HG02885 (cell line): ENCODE data around the gene TMEM114.

Source experiments
- ATAC-seq: cut with Tn5 transposase; IDR thresholded peaks from one replicate; pipeline ENCODE4 v1.9.1; 2021; ENCODE audit warnings: mild to moderate bottlenecking; ENCODE audit not compliant: unreplicated experiment, poor library complexity

Gene TMEM114

DNA sequence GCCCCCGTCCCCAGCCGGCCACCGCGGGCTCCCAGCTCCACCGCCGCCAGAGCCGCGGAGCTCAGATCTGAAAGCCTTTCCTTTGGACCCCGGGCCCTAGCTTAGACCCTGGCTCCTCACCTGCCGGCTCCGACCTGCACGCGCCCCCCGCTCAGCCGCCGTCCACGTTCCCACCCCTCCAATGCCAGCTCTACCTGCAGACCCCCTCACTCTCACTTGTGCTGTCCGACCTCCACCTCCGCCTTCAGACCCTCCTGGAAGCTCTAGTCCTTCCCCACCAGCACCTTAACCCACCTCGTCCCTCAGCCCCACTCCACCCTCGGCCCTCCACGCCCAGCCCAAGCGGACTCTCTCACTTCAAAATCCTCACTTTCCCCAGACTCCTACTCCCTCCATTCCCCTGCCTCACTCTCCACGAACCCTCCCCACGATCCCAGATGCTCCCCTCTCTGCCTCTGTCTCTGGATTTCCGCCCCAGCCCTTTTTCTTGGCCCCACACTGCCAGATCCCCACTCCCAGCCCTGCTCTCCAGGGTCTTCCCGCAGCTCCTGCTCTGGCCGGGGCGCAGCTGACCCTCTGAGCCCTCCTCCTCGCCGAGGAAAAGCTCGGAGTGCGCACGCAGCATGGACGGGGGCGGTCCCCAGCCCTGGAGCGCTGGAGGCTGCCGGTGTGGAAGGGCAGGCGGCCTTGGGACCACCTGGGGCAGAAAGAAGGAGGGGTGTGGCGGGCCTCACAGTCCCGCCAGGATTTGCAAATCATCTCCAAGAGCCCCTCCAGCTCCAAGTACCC lies at the start of gene TMEM114:
Gene TMEM114 (minus strand): TSS at position 612 of the 789 bp plus-strand sequence. CDS start 673 bp downstream, outside the sequence.
- ATAC-seq = no peak

DNA sequence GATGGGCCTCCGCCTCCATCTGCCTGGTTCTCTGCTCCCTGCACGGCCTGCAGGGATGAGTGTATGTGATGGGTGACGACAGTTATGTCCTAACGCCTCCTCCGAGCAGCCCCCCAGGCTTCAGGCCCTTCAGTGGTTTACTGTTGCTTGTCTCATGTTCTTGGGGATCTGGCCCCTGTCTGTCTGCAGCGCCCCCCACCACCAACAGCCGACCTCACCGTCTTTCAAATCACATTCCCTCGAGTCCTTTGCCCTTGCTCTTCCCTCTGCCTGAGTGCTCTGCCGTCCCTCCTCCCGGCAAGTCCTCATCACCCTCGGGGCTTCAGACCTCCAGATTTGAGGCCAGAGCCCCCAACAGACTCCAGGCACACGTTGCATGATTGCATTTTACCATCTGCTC lies 49.4 kb upstream of the TMEM114 start:
- no peak for ATAC-seq

DNA sequence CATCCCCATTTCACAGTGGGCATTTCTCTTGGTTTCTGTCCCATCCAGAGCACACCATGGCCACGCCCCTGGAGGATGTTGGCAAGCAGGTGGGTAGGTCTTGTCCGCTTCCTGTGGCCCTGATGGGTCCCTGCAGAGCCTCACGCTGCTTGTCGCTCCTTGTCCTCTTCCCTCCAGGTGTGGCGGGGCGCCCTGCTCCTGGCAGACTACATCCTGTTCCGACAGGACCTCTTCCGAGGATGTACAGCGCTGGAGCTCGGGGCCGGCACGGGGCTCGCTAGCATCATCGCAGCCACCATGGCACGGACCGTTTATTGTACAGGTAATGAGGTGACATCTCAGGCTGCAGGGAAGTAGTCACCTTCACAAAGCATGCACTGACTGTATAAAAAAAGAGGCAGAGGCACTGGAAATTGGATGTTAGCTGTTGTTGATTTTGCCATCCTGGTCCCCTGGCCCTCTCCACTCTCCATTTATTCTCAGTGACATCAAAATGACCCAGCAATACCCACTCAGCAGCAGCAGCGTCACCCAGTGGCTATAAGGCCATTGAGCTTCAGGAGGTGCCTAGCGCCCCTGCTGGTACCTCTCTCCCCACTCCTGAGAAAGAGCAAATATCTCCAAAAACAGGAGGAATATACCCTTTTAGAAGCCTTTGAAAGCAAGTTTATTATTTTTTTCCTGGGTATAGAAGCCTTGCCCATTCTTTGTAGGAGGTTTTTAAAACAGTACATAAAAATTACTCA lies 44.9 kb upstream of the TMEM114 start:
- no peak for ATAC-seq

DNA sequence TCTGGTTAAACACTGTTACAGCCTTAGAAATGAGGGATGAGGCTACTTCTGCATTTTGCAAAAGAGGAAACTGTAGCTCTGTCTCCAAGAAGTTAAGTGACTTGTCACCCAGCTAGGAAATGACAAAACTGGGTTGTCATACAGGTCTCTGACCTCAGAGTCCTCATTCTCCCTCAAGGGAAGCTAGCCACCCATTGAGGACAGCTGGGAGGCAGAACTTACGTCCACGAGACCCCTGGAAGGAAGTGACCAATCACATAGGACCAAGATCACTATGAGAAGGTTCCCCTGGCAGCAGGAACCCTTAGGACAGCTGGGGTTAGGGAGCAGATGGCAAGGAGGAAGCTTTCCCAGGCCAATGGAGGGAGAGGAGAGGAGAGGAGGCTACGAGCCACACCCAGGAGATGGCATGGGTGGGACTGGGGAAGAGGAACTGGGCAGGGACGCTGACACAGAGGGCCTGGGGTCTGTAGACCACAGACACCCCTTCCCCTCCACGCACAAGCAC lies 42.4 kb upstream of the TMEM114 start:
- ATAC-seq = no peak

DNA sequence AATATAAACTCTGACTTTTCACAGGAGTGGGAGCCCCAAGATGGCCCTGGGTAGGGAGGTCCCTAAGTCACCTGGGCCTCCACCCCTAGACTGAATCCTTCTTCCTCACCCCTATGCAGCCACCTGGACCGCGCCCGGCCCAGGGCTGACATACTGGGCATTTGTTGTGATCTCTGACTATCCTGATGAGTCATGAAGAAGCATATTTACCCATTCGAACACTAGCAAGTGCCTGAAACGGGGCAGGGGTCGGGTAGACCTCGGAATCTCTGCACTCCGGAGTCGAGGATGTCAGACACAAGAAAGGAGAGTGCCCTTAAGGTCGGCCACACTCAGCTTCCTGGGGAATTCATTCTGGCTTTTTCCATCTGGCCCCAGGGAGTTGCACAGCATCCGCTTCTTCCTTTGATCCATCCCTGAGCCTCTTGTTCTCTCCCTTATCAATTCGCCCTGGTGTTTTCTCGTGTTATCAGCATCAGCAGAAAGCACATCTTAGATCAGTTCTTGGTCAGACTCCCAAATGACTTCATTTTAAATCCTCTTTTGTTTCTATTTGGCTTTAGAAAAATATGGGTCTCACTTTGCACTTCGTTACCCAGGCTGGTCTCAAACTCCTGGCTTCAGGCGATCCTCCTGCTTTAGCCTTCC lies 41.6 kb upstream of the TMEM114 start:
- no peak for ATAC-seq

GRCh38 chr16:8631373-8631772 lies 41.1 kb upstream of the TMEM114 start:
- no peak for ATAC-seq

DNA sequence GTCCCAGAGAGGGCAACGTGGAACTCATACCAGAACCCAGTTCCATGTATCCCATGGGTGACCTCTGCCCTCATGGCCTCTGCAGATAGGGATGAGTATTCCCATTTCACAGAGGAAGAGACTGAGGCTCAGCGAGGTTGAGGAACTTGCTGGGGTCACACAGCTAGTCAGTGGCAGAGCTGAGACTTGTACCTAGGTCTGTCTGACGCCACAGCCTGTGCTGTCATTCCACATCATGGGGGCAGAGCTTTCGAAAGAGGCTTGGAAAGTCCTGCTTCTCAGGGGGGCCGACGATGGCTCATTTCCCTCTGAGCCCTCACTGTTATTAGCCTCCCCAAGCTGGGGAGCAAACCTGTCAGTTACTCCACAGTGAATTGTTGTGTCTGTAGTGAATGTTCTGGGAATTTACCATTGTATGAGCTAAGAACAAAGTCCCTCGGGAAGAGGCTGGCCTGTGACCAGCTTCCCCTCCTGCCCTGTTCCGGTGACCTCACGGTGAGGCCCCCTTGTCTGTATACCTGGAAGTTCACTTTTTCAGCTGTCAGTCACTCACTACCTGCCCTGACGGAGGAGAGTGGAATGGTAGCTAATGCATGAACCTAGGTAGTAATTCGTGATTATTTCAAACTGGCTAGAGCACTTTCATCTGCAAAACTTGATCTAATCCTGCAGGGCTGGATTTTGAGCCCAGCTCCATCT lies 40.1 kb upstream of the TMEM114 start:
- ATAC-seq = no peak

GRCh38 chr16:8628981-8629725 lies 38.8 kb upstream of the TMEM114 start:
- ATAC-seq = no peak

GRCh38 chr16:8627456-8627855 lies 37.1 kb upstream of the TMEM114 start:
- no peak for ATAC-seq

DNA sequence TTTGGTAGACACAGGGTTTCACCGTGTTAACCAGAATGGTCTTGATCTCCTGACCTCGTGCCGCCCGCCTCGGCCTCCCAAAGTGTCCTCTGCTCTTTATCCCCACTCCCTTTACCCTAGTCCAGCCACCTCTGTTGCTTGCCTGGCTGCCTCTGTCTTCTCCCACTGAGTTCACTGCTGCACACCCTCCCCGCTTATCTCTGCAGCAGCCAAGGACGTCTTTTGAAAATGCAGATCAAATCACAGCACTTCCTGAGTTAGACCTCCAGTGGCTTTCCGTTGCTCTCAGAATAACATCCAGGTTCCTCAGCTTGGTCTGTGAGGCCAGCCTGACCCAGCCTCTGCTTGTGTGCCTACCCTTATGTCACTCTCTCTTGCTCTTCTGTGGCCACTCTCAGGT lies 36.6 kb upstream of the TMEM114 start:
- ATAC-seq = no peak

DNA sequence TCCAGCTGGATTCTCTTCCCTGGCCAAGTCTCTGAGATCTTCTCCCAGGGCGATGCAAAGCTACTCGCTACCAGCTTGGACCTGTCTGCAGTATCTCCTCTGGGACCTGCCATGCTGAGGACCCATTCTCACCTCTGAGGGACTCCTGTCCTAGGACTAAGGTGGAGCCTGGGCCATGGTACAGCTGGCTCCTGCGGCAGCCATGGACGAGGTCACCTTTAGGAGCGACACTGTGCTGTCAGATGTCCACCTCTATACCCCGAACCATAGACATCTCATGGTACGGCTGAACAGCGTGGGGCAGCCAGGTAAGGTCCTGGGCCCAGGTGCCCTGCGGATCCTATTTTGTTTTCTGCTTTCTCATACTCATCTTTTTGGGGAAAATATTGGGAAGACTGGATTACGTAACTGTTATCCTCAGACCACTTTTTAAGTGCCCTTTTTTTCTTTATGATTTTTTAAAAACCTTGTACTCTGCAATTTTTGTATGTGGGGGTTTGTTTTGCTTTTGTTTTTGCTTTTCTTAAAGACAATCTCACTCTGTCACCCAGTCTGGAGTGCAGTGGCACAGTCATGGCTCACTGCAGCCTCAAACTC lies 35.3 kb upstream of the TMEM114 start:
- ATAC-seq = no peak

DNA sequence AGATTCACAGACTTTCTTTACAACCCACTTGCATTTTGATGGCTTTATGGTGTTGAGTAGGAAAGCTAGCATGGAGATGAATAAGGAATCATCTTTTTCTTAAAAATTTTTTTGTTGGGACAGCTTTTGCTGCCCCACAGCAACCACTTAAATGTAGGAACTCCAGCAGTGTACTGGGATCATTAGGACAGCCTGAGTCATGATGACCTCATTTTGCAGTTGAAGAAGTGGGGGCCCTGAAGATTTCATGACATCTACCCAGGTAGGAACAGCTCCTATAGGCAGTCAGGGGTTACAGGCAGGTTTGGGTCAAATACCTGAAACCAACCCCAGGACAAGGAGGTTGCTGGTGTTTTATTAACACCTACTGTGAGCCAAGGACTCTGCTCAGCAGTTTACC lies 33.3 kb upstream of the TMEM114 start:
- ATAC-seq = no peak

GRCh38 chr16:8622315-8622656 lies 32.0 kb upstream of the TMEM114 start:
- peak; percentile 5 for ATAC-seq

DNA sequence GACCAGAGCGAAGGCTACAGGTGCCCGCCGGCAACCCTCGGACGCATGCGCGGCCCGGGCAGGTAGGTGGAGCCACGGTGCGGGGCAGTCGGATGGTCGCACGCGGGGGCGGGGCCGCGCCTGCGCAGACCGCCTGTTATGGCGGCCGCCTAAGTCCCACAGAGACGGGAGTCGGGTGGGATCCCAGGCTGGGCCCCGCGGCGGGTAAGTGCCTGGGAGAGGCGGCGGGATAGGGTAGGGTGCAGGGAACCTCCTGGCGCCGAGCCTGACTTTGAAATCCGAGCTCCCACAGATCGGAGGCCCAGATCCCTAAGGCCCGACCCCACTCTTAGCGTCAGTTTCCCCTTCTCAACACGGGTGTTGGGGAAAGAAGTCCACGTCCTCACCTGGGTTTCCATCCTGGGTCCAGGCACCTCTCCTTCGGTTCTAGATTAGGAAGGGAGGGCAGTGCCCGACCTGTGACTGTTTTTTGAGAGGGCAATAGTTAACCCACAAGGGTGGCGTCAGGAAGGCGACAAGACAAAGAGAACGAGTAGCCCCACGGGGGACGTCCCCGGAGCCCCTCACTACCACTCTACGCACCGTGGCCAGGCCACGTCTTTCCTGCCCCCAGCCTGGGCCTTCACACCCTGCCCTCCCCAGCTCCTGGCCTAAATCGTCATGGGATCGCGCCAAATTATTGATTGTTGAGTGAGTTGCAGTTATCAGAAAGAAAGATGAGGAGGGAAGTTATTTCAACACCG lies 31.4 kb upstream of the TMEM114 start, which contains the start of gene METTL22:
Gene METTL22 (plus strand): TSS at position 127 of the 743 bp plus-strand sequence. CDS start 3,968 bp downstream, outside the sequence.
- ATAC-seq = peak; percentile 91

- no peak for ATAC-seq
Observed at GRCh38 chr16:8621222-8621571, 30.9 kb upstream of the TMEM114 start.

- ATAC-seq = no peak
Observed at GRCh38 chr16:8620535-8620934, 30.2 kb upstream of the TMEM114 start.

GRCh38 chr16:8619671-8620370 lies 29.5 kb upstream of the TMEM114 start:
- ATAC-seq = no peak

GRCh38 chr16:8614435-8615029 lies 24.2 kb upstream of the TMEM114 start:
- ATAC-seq = no peak
